ENCODE results near the gene AATF.

The AATF gene

DNA sequence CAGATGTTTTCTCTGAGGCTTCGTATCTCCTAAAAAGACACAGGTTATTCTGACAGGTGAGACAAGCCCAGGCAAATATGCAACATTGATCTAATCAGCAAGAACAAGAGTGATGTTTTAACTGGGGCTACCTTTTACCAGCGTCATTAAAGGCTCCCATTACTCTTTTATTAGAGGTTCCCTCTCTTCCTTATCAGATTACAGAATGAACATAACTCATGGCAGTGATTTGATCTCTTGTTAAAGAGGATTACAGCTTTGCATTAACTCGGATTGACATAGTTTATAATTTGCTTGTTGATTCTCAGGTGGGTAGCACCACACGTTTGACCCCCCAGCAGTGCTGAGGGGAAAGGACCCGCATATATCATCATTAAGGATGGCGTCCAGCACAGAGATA lies 90.5 kb downstream of the AATF start:
- Histone ChIP-seq H3K4me1 (ENCODE audit: insufficient read depth, low read length) (no peaks in the 10 kb centered on the region), H3K27ac (ENCODE audit: low read depth, low read length) (no peak overlapping the region), H3K4me3 (ENCODE audit: low read depth in 1 of 2, low read length in 2 of 2) (no peak overlapping the region), H3K9me3 (ENCODE audit: low read length) (no peaks in the 10 kb centered on the region), H3K9ac (ENCODE audit: low read length) (no peak overlapping the region), H3K36me3 (ENCODE audit: insufficient read depth, low read length) (no peaks in the 10 kb centered on the region), H3K27me3 (ENCODE audit: control insufficient read depth in 1 of 2, insufficient read depth in 2 of 2, low read length in 2 of 2) (no peaks in the 10 kb centered on the region)

DNA sequence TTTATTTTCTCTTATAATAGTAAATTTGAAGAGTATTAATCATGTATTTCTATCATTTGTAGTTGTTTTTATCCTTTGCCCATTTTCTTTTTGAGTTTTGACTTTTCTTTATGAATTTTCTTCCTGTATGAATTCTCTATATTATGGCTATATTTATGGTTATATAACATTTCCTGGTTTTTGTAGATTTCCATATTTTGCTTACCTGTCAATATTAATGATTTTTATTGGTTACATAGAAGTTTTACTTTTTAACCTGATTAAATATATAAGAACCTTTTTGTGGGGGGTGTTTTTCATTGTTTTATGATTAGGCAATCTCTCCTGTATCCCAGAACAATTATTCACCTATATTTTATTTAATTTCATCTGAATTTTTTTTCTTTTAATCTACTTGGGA lies 93.2 kb downstream of the AATF start:
- Histone ChIP-seq H3K27ac (ENCODE audit: low read depth, low read length) (no peak overlapping the region), H3K9ac (ENCODE audit: low read length) (no peak overlapping the region), H3K9me3 (ENCODE audit: low read length) (no peaks in the 10 kb centered on the region), H3K27me3 (ENCODE audit: control insufficient read depth in 1 of 2, insufficient read depth in 2 of 2, low read length in 2 of 2) (no peaks in the 10 kb centered on the region), H3K4me3 (ENCODE audit: low read depth in 1 of 2, low read length in 2 of 2) (no peak overlapping the region), H3K4me1 (ENCODE audit: insufficient read depth, low read length) (no peaks in the 10 kb centered on the region), H3K36me3 (ENCODE audit: insufficient read depth, low read length) (peaks cover 8% of the 10 kb centered on the region)

GRCh38 chr17:37043201-37043600 lies 94.4 kb downstream of the AATF start:
- Histone ChIP-seq H3K36me3 (ENCODE audit: insufficient read depth, low read length) (peaks cover 8% of the 10 kb centered on the region), H3K27ac (ENCODE audit: low read depth, low read length) (no peak overlapping the region), H3K4me1 (ENCODE audit: insufficient read depth, low read length) (peaks cover 3% of the 10 kb centered on the region), H3K4me3 (ENCODE audit: low read depth in 1 of 2, low read length in 2 of 2) (no peak overlapping the region), H3K9ac (ENCODE audit: low read length) (no peak overlapping the region), H3K9me3 (ENCODE audit: low read length) (no peaks in the 10 kb centered on the region), H3K27me3 (ENCODE audit: control insufficient read depth in 1 of 2, insufficient read depth in 2 of 2, low read length in 2 of 2) (no peaks in the 10 kb centered on the region)

DNA sequence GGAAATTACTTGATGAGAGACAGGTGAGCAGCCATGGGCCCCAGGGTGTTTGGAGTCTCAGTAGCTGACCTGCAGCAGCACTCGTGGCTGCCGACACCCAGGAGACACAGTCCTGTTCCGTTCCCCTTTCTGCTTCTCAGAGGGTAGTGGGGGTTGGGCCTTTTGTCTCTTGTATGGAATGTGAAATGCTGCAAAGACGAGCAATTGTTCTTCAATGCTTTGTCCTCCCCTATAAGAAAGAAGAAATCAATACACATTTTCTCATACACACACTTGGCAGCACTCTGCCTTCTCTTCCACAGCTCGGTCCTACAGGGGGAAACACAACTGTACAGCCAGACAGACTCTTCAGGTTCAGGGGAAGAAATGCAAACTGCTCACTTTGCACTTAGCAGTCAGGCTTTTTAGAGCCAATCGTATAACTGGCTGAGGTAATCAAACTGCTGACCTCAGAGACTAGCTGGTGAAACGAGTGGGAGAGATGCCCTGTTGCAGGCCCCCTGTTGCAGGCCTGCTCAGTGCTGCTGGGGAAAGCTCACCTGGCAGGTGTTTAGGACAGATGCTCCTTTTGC lies 96.7 kb downstream of the AATF start:
- Histone ChIP-seq H3K36me3 (ENCODE audit: insufficient read depth, low read length) (peaks cover 8% of the 10 kb centered on the region), H3K27me3 (ENCODE audit: control insufficient read depth in 1 of 2, insufficient read depth in 2 of 2, low read length in 2 of 2) (no peaks in the 10 kb centered on the region), H3K9ac (ENCODE audit: low read length) (no peak overlapping the region), H3K9me3 (ENCODE audit: low read length) (no peaks in the 10 kb centered on the region), H3K4me1 (ENCODE audit: insufficient read depth, low read length) (peaks cover 3% of the 10 kb centered on the region), H3K27ac (ENCODE audit: low read depth, low read length) (no peak overlapping the region), H3K4me3 (ENCODE audit: low read depth in 1 of 2, low read length in 2 of 2) (no peak overlapping the region)

- no peak overlapping the region for H3K4me3 ChIP-seq (ENCODE audit: low read depth in 1 of 2, low read length in 2 of 2)
- H3K9me3 ChIP-seq (ENCODE audit: low read length), result no peaks in the 10 kb centered on the region
- no peaks in the 10 kb centered on the region for H3K27me3 ChIP-seq (ENCODE audit: control insufficient read depth in 1 of 2, insufficient read depth in 2 of 2, low read length in 2 of 2)
- peaks cover 15% of the 10 kb centered on the region for H3K36me3 ChIP-seq (ENCODE audit: insufficient read depth, low read length)
- H3K9ac ChIP-seq (ENCODE audit: low read length), result no peak overlapping the region
- peaks cover 3% of the 10 kb centered on the region for H3K4me1 ChIP-seq (ENCODE audit: insufficient read depth, low read length)
- no peak overlapping the region for H3K27ac ChIP-seq (ENCODE audit: low read depth, low read length)
These were observed 98.9 kb downstream of the AATF start for GRCh38 chr17:37047631-37048104.

GRCh38 chr17:37048811-37049210 lies 100.1 kb downstream of the AATF start:
- no peak overlapping the region for H3K9ac ChIP-seq (ENCODE audit: low read length)
- H3K27ac ChIP-seq (ENCODE audit: low read depth, low read length), result no peak overlapping the region
- no peak overlapping the region for H3K4me3 ChIP-seq (ENCODE audit: low read depth in 1 of 2, low read length in 2 of 2)
- H3K9me3 ChIP-seq (ENCODE audit: low read length), result no peaks in the 10 kb centered on the region
- peaks cover 15% of the 10 kb centered on the region for H3K36me3 ChIP-seq (ENCODE audit: insufficient read depth, low read length)
- H3K27me3 ChIP-seq (ENCODE audit: control insufficient read depth in 1 of 2, insufficient read depth in 2 of 2, low read length in 2 of 2), result no peaks in the 10 kb centered on the region
- H3K4me1 ChIP-seq (ENCODE audit: insufficient read depth, low read length), result peaks cover 3% of the 10 kb centered on the region

GRCh38 chr17:37050920-37051319 lies 102.2 kb downstream of the AATF start:
- Histone ChIP-seq H3K27me3 (ENCODE audit: control insufficient read depth in 1 of 2, insufficient read depth in 2 of 2, low read length in 2 of 2) (no peaks in the 10 kb centered on the region), H3K36me3 (ENCODE audit: insufficient read depth, low read length) (peaks cover 7% of the 10 kb centered on the region), H3K4me3 (ENCODE audit: low read depth in 1 of 2, low read length in 2 of 2) (no peak overlapping the region), H3K9ac (ENCODE audit: low read length) (no peak overlapping the region), H3K27ac (ENCODE audit: low read depth, low read length) (no peak overlapping the region), H3K9me3 (ENCODE audit: low read length) (no peaks in the 10 kb centered on the region), H3K4me1 (ENCODE audit: insufficient read depth, low read length) (peaks cover 3% of the 10 kb centered on the region)

DNA sequence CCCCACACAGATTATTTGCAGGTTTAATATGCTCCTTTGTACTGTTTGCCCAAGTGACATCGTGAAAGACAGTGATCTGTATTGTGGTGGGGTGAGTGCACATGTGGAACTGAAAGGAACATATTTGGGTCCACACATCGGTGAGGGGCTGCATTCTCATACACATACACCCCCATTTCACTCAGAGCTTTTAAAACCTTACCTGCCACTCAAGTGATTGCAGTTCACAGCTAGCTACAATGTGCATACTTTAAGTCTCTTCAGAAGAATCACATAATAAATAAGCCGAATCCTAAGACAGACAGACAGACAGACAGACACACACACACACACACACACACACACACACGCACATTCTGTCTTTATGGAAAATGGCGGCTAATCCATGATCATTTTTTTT lies 102.6 kb downstream of the AATF start:
- Histone ChIP-seq H3K9ac (ENCODE audit: low read length) (no peak overlapping the region), H3K27ac (ENCODE audit: low read depth, low read length) (no peak overlapping the region), H3K36me3 (ENCODE audit: insufficient read depth, low read length) (peaks cover 7% of the 10 kb centered on the region), H3K27me3 (ENCODE audit: control insufficient read depth in 1 of 2, insufficient read depth in 2 of 2, low read length in 2 of 2) (no peaks in the 10 kb centered on the region), H3K9me3 (ENCODE audit: low read length) (no peaks in the 10 kb centered on the region), H3K4me1 (ENCODE audit: insufficient read depth, low read length) (peaks cover 3% of the 10 kb centered on the region), H3K4me3 (ENCODE audit: low read depth in 1 of 2, low read length in 2 of 2) (no peak overlapping the region)

DNA sequence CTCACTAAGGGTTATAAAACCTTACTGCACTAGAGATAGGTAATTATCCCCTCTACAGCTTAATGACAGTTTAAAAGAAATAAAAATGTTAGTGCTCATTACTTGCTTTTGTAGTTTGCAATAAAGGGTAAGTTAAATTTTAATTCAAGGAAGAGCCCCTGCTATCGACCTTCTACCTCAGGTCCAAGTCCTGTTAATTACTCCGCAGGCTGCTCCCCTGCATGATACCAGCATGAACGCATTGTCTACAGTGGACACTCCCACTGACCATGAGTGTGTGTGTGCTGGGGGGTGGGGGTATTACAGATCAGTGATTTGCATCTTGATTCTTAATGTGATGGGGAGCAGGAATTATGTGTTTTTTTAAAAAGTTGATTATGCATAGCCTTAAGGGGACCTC lies 103.1 kb downstream of the AATF start:
- Histone ChIP-seq H3K9ac (ENCODE audit: low read length) (no peak overlapping the region), H3K4me1 (ENCODE audit: insufficient read depth, low read length) (peaks cover 3% of the 10 kb centered on the region), H3K36me3 (ENCODE audit: insufficient read depth, low read length) (peaks cover 8% of the 10 kb centered on the region), H3K27ac (ENCODE audit: low read depth, low read length) (no peak overlapping the region), H3K9me3 (ENCODE audit: low read length) (no peaks in the 10 kb centered on the region), H3K4me3 (ENCODE audit: low read depth in 1 of 2, low read length in 2 of 2) (no peak overlapping the region), H3K27me3 (ENCODE audit: control insufficient read depth in 1 of 2, insufficient read depth in 2 of 2, low read length in 2 of 2) (no peaks in the 10 kb centered on the region)

GRCh38 chr17:37052450-37052849 lies 103.7 kb downstream of the AATF start:
- H3K9me3 ChIP-seq (ENCODE audit: low read length), result no peaks in the 10 kb centered on the region
- H3K4me1 ChIP-seq (ENCODE audit: insufficient read depth, low read length), result peaks cover 2% of the 10 kb centered on the region
- no peak overlapping the region for H3K9ac ChIP-seq (ENCODE audit: low read length)
- H3K27me3 ChIP-seq (ENCODE audit: control insufficient read depth in 1 of 2, insufficient read depth in 2 of 2, low read length in 2 of 2), result no peaks in the 10 kb centered on the region
- peaks cover 11% of the 10 kb centered on the region for H3K36me3 ChIP-seq (ENCODE audit: insufficient read depth, low read length)
- H3K27ac ChIP-seq (ENCODE audit: low read depth, low read length), result no peak overlapping the region
- H3K4me3 ChIP-seq (ENCODE audit: low read depth in 1 of 2, low read length in 2 of 2), result no peak overlapping the region

GRCh38 chr17:37054894-37055293 lies 106.1 kb downstream of the AATF start:
- Histone ChIP-seq H3K27me3 (ENCODE audit: control insufficient read depth in 1 of 2, insufficient read depth in 2 of 2, low read length in 2 of 2) (no peaks in the 10 kb centered on the region), H3K4me3 (ENCODE audit: low read depth in 1 of 2, low read length in 2 of 2) (no peak overlapping the region), H3K9me3 (ENCODE audit: low read length) (no peaks in the 10 kb centered on the region), H3K4me1 (ENCODE audit: insufficient read depth, low read length) (no peaks in the 10 kb centered on the region), H3K36me3 (ENCODE audit: insufficient read depth, low read length) (peaks cover 11% of the 10 kb centered on the region), H3K27ac (ENCODE audit: low read depth, low read length) (no peak overlapping the region), H3K9ac (ENCODE audit: low read length) (no peak overlapping the region)

DNA sequence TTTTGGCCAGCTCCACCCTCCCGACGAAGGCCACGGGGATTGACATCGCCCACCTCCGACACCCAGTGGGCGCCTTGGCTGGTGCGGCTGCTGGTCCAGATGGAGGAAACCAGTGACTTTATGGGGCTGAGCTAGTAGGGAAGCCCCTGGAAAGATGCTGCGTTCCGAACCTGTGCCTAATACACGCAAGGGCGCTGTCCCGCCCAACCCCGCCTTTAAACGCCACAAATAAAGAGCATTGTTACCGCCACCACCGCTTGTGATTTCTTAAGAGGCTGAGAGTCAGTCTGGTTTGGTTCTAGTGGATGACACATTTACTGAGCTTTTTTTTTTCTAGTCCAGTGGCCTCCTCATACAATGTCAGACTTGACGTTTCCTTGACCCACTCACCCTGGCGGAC lies 107.9 kb downstream of the AATF start:
- H3K4me3 ChIP-seq (ENCODE audit: low read depth in 1 of 2, low read length in 2 of 2), result no peak overlapping the region
- no peaks in the 10 kb centered on the region for H3K27me3 ChIP-seq (ENCODE audit: control insufficient read depth in 1 of 2, insufficient read depth in 2 of 2, low read length in 2 of 2)
- no peaks in the 10 kb centered on the region for H3K4me1 ChIP-seq (ENCODE audit: insufficient read depth, low read length)
- H3K36me3 ChIP-seq (ENCODE audit: insufficient read depth, low read length), result peaks cover 4% of the 10 kb centered on the region
- no peak overlapping the region for H3K9ac ChIP-seq (ENCODE audit: low read length)
- no peaks in the 10 kb centered on the region for H3K9me3 ChIP-seq (ENCODE audit: low read length)
- H3K27ac ChIP-seq (ENCODE audit: low read depth, low read length), result no peak overlapping the region

Measured in muscle layer of colon (tissue), 2 donors.